ENCODE measurements around the gene CNOT6. TPM values are rescaled to one million over a fixed set of nuclear protein-coding genes. Genes with fewer than 3 reads are reported as not detected.

CNOT6 gene
- total RNA-seq, 3 donors from 2014 or later, result 9.8 to 26.2 (median 19.0) TPM

GRCh38 chr5:180589771-180590542 is 95.8 kb downstream of the CNOT6 start:
- intact Hi-C loops (cut with DNase I; ENCODE audit: low total_unique reads), result no loop called here
- Histone ChIP-seq H3K36me3 (no peaks in the 10 kb centered on the region), H3K4me3 (peak overlapping the region in 2 of 3 donors; percentile 43 to 64), H3K27ac (no peak overlapping the region), H3K27me3 (peaks cover 0 to 20% of the 10 kb centered on the region in 2 donors), H3K4me1 (peaks cover 0 to 7% of the 10 kb centered on the region in 2 donors), H3K9me3 (no peaks in the 10 kb centered on the region)
- TF ChIP-seq CTCF (IDR thresholded peaks at IDR 0.05), result no peak
- no peak for TF ChIP-seq POLR2A (IDR thresholded peaks at IDR 0.05)
- peak in 1 of 2 donors; percentile 48 for DNase-seq (ENCODE audit: low spot score in 2 of 2)

GRCh38 chr5:180590543-180591310 is 96.5 kb downstream of the CNOT6 start:
- Histone ChIP-seq H3K27me3 (peaks cover 0 to 20% of the 10 kb centered on the region in 2 donors), H3K27ac (peak overlapping the region in 1 of 2 donors; percentile 38), H3K4me3 (peak overlapping the region in 2 of 3 donors; percentile 43 to 64), H3K36me3 (no peaks in the 10 kb centered on the region), H3K9me3 (no peaks in the 10 kb centered on the region), H3K4me1 (peaks cover 0 to 7% of the 10 kb centered on the region in 2 donors)
- intact Hi-C loops (cut with DNase I; ENCODE audit: low total_unique reads), result no loop called here
- peak in 1 of 2 donors; percentile 33 for DNase-seq (ENCODE audit: low spot score in 2 of 2)
- no peak for TF ChIP-seq POLR2A (IDR thresholded peaks at IDR 0.05)
- no peak for TF ChIP-seq POLR2AphosphoS5 (IDR thresholded peaks at IDR 0.05)
- no peak for TF ChIP-seq CTCF (IDR thresholded peaks at IDR 0.05)

GRCh38 chr5:180591311-180591887 is 97.2 kb downstream of the CNOT6 start, which contains the start of gene SCGB3A1:
SCGB3A1 (minus strand) TSS chr5:180591499; CDS start chr5:180591462, 37 bp downstream.
- no peak for DNase-seq (ENCODE audit: low spot score in 2 of 2)
- H3K27me3 ChIP-seq, result peaks cover 0 to 20% of the 10 kb centered on the region in 2 donors
- H3K9me3 ChIP-seq, result no peaks in the 10 kb centered on the region
- H3K4me1 ChIP-seq, result peaks cover 0 to 7% of the 10 kb centered on the region in 2 donors
- no peaks in the 10 kb centered on the region for H3K36me3 ChIP-seq
- peak within 1 kb of the TSS in 2 of 3 donors; percentile 43 to 64 for H3K4me3 ChIP-seq
- intact Hi-C loops (cut with DNase I; ENCODE audit: low total_unique reads), result no loop called here
- no peak for TF ChIP-seq CTCF (IDR thresholded peaks at IDR 0.05)
- no peak for TF ChIP-seq POLR2A (IDR thresholded peaks at IDR 0.05)
- no peak for TF ChIP-seq POLR2AphosphoS5 (IDR thresholded peaks at IDR 0.05)
- H3K27ac ChIP-seq, result peak within 1 kb of the TSS in 1 of 2 donors; percentile 38

GRCh38 chr5:180592176-180592575 is 98.0 kb downstream of the CNOT6 start:
- Histone ChIP-seq H3K4me3 (no peak overlapping the region), H3K36me3 (no peaks in the 10 kb centered on the region), H3K27ac (no peak overlapping the region), H3K9me3 (no peaks in the 10 kb centered on the region), H3K27me3 (peaks cover 0 to 20% of the 10 kb centered on the region in 2 donors), H3K4me1 (peaks cover 0 to 7% of the 10 kb centered on the region in 2 donors)
- no peak for DNase-seq (ENCODE audit: low spot score in 2 of 2)
- intact Hi-C loops (cut with DNase I; ENCODE audit: low total_unique reads), result no loop called here
- TF ChIP-seq CTCF (IDR thresholded peaks at IDR 0.05), result no peak
- TF ChIP-seq POLR2A (IDR thresholded peaks at IDR 0.05), result no peak
- no peak for TF ChIP-seq POLR2AphosphoS5 (IDR thresholded peaks at IDR 0.05)
